ENCODE measurements around the gene DDAH2.

Gene DDAH2

GRCh38 chr6:31730631-31731086 lies 1.6 kb upstream of the DDAH2 start:
- DNase-seq: no peak
- Histone ChIP-seq H3K4me3 (ENCODE audit: low read depth, low read length) (no peak overlapping the region), H3K9me3 (no peaks in the 10 kb centered on the region), H3K27me3 (no peaks in the 10 kb centered on the region), H3K36me3 (peaks cover 26% of the 10 kb centered on the region), H3K4me1 (no peaks in the 10 kb centered on the region; the same call in 1 of the 2 replicates)
- no peak for TF ChIP-seq CTCF (IDR thresholded peaks at IDR 0.05; ENCODE audit: low read depth, low read length)

GRCh38 chr6:31729979-31730630 lies 1.0 kb upstream of the DDAH2 start:
- Histone ChIP-seq H3K9me3 (no peaks in the 10 kb centered on the region), H3K36me3 (peaks cover 26% of the 10 kb centered on the region), H3K4me1 (no peaks in the 10 kb centered on the region; the same call in 1 of the 2 replicates), H3K4me3 (ENCODE audit: low read depth, low read length) (peak overlapping the region; percentile 80), H3K27me3 (no peaks in the 10 kb centered on the region)
- peak; percentile 96 for DNase-seq
- TF ChIP-seq CTCF (IDR thresholded peaks at IDR 0.05; ENCODE audit: low read depth, low read length): no peak

GRCh38 chr6:31729515-31729978 lies 448 bp upstream of the DDAH2 start:
- Histone ChIP-seq H3K27me3 (no peaks in the 10 kb centered on the region), H3K36me3 (peaks cover 26% of the 10 kb centered on the region), H3K9me3 (no peaks in the 10 kb centered on the region), H3K4me1 (no peaks in the 10 kb centered on the region; the same call in 1 of the 2 replicates), H3K4me3 (ENCODE audit: low read depth, low read length) (peak overlapping the region; percentile 80)
- DNase-seq: peak; percentile 86
- peak; percentile 67; the same call in 1 of the 2 replicates for TF ChIP-seq CTCF (IDR thresholded peaks at IDR 0.05; ENCODE audit: low read depth, low read length)

- TF ChIP-seq CTCF (IDR thresholded peaks at IDR 0.05; ENCODE audit: low read depth, low read length): no peak
- no peaks in the 10 kb centered on the region for H3K9me3 ChIP-seq
- no peaks in the 10 kb centered on the region for H3K27me3 ChIP-seq
- H3K4me1 ChIP-seq: no peaks in the 10 kb centered on the region; the same call in 1 of the 2 replicates
- no peak overlapping the region for H3K4me3 ChIP-seq (ENCODE audit: low read depth, low read length)
- H3K36me3 ChIP-seq: peaks cover 13% of the 10 kb centered on the region
- DNase-seq: no peak
Observed at GRCh38 chr6:31727717-31728671, 1.1 kb downstream of the DDAH2 start.

- no peak for DNase-seq
- no peaks in the 10 kb centered on the region for H3K9me3 ChIP-seq
- no peaks in the 10 kb centered on the region; the same call in 1 of the 2 replicates for H3K4me1 ChIP-seq
- H3K4me3 ChIP-seq (ENCODE audit: low read depth, low read length): no peak overlapping the region
- H3K36me3 ChIP-seq: peaks cover 9% of the 10 kb centered on the region
- TF ChIP-seq CTCF (IDR thresholded peaks at IDR 0.05; ENCODE audit: low read depth, low read length): no peak
- no peaks in the 10 kb centered on the region for H3K27me3 ChIP-seq
Observed at GRCh38 chr6:31727034-31727716, 1.9 kb downstream of the DDAH2 start.

Measured in BE2C (cell line).